Nephron progenitor cell (in vitro differentiated cells): ENCODE measurements around the gene TRAF4.

Source experiments
- DNase-seq: peaks from one replicate; pipeline ENCODE4 v3.0.0; 2021
- H3K27ac Mint-ChIP-seq: 2 replicates; pipeline ENCODE4 v1.8.0; 2021; ENCODE audit warnings: mild to moderate bottlenecking, moderate library complexity, mixed read lengths
- H3K27me3 Mint-ChIP-seq: 2 replicates; pipeline ENCODE4 v1.8.0; 2021; ENCODE audit warnings: mild to moderate bottlenecking, low read depth, mixed read lengths; ENCODE audit not compliant: poor library complexity
- H3K36me3 Mint-ChIP-seq: 2 replicates; pipeline ENCODE4 v1.8.0; 2021; ENCODE audit warnings: low read depth, mixed read lengths
- H3K4me1 Mint-ChIP-seq: 2 replicates; pipeline ENCODE4 v1.8.0; 2021; ENCODE audit warnings: mixed read lengths
- H3K4me3 Mint-ChIP-seq: 2 replicates; pipeline ENCODE4 v1.8.0; 2021; ENCODE audit warnings: mild to moderate bottlenecking, moderate library complexity, mixed read lengths
- H3K9me3 Mint-ChIP-seq: 2 replicates; pipeline ENCODE4 v1.8.0; 2021; ENCODE audit warnings: mild to moderate bottlenecking, moderate library complexity, mixed read lengths
- TF ChIP-seq, protein P1 (sequence below): fragments of 200-600 bp; sonication (generic); IDR thresholded peaks from 2 replicates; pipeline ENCODE4 v1.5.0; 2021; ENCODE audit warnings: antibody characterized with exemption

Gene TRAF4

DNA sequence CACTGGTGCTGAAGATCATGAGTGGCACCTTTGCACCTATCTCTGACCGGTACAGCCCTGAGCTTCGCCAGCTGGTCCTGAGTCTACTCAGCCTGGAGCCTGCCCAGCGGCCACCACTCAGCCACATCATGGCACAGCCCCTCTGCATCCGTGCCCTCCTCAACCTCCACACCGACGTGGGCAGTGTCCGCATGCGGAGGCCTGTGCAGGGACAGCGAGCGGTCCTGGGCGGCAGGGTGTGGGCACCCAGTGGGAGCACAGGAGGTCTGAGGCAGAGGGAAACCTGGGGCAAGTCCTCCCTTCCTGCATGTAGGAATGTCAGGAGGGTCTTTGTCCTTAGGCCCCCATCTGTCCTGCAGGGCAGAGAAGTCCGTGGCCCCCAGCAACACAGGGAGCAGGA lies 6.5 kb upstream of the TRAF4 start:
- Mint-ChIP-seq H3K27ac (no peak overlapping the region), H3K27me3 (no peaks in the 10 kb centered on the region), H3K9me3 (no peaks in the 10 kb centered on the region), H3K4me3 (no peak overlapping the region), H3K4me1 (peaks cover 25% of the 10 kb centered on the region), H3K36me3 (peaks cover 10% of the 10 kb centered on the region)
- TF ChIP-seq, protein P1, sequence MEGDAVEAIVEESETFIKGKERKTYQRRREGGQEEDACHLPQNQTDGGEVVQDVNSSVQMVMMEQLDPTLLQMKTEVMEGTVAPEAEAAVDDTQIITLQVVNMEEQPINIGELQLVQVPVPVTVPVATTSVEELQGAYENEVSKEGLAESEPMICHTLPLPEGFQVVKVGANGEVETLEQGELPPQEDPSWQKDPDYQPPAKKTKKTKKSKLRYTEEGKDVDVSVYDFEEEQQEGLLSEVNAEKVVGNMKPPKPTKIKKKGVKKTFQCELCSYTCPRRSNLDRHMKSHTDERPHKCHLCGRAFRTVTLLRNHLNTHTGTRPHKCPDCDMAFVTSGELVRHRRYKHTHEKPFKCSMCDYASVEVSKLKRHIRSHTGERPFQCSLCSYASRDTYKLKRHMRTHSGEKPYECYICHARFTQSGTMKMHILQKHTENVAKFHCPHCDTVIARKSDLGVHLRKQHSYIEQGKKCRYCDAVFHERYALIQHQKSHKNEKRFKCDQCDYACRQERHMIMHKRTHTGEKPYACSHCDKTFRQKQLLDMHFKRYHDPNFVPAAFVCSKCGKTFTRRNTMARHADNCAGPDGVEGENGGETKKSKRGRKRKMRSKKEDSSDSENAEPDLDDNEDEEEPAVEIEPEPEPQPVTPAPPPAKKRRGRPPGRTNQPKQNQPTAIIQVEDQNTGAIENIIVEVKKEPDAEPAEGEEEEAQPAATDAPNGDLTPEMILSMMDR: no peak
- DNase-seq: no peak

- Mint-ChIP-seq H3K9me3 (no peaks in the 10 kb centered on the region), H3K36me3 (peaks cover 10% of the 10 kb centered on the region), H3K4me3 (no peak overlapping the region), H3K27me3 (no peaks in the 10 kb centered on the region), H3K4me1 (peaks cover 27% of the 10 kb centered on the region), H3K27ac (peak overlapping the region; percentile 68)
- no peak for DNase-seq
- TF ChIP-seq, protein P1: no peak
Observed at GRCh38 chr17:28737770-28738679, 5.8 kb upstream of the TRAF4 start.

GRCh38 chr17:28738680-28739384 lies 5.0 kb upstream of the TRAF4 start:
- DNase-seq: no peak
- peaks cover 30% of the 10 kb centered on the region for H3K4me1 Mint-ChIP-seq
- H3K27me3 Mint-ChIP-seq: no peaks in the 10 kb centered on the region
- peaks cover 10% of the 10 kb centered on the region for H3K36me3 Mint-ChIP-seq
- TF ChIP-seq, protein P1: no peak
- H3K9me3 Mint-ChIP-seq: no peaks in the 10 kb centered on the region
- no peak overlapping the region for H3K4me3 Mint-ChIP-seq
- H3K27ac Mint-ChIP-seq: peak overlapping the region; percentile 68

DNA sequence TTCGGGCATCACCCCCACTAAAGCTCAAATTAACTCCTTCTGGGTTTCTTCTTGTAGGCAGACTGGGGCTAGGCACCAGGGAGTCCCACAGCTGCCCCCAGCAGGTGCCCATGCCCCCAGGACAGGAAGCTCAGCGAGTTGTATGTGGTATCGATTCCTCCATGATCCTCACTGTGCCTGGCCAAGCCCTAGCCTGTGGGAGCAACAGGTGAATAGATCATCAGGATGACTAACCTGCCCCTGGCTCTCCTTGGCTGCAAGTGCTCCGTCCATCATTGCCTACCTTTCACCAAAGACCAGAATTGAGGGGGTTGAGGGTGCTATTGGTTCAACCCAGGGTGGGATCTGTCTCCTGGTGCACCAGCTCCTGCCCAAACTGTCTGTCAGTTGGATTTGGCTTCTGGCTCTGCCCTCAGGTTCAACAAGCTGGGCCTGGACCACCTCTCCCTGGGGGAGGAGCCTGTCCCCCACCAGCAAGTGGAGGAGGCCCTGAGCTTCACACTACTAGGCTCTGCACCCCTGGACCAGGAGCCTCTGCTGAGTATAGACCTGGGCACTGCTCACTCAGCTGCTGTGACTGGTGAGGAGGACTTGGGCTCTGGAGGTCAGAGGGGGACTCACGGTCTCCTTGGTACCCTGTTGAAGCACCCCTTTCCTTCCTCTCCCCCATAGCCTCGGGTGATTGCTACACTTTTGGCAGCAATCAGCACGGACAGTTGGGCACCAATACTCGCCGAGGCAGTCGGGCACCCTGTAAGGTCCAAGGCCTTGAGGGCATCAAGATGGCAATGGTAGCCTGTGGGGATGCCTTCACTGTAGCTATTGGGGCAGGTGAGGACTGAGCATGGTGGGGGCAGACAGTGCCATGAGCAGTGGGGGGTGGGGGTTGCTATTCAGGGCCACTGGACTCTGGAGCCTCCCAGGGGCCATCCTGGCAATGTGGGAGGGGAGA lies 3.1 kb upstream of the TRAF4 start:
- Mint-ChIP-seq H3K27ac (no peak overlapping the region), H3K9me3 (no peaks in the 10 kb centered on the region), H3K36me3 (peaks cover 10% of the 10 kb centered on the region), H3K27me3 (no peaks in the 10 kb centered on the region), H3K4me3 (no peak overlapping the region), H3K4me1 (peaks cover 32% of the 10 kb centered on the region)
- TF ChIP-seq, protein P1: no peak
- no peak for DNase-seq

GRCh38 chr17:28741358-28742349 lies 2.2 kb upstream of the TRAF4 start:
- Mint-ChIP-seq H3K4me1 (peaks cover 41% of the 10 kb centered on the region), H3K36me3 (peaks cover 10% of the 10 kb centered on the region), H3K27ac (no peak overlapping the region), H3K27me3 (no peaks in the 10 kb centered on the region), H3K9me3 (no peaks in the 10 kb centered on the region), H3K4me3 (no peak overlapping the region)
- TF ChIP-seq, protein P1: no peak
- DNase-seq: no peak
